Neuronal stem cell (in vitro differentiated cells): ENCODE measurements around the gene P2RX7.

Source experiments
- DNase-seq: peaks from one replicate; pipeline ENCODE4 v3.0.0-alpha.2; 2013; ENCODE audit warnings: low spot score
- H2AFZ ChIP-seq: one replicate; pipeline ENCODE4 v1.6.1; 2013; ENCODE audit warnings: mild to moderate bottlenecking, low read length, inconsistent platforms
- H2AK5ac ChIP-seq: 2 replicates; pipeline ENCODE4 v1.6.1; 2013; ENCODE audit warnings: low read depth, mild to moderate bottlenecking, inconsistent platforms, low read length, moderate library complexity, mixed read lengths
- H2BK120ac ChIP-seq: 2 replicates; pipeline ENCODE4 v1.6.1; 2013; ENCODE audit warnings: low read depth, mild to moderate bottlenecking, inconsistent platforms, low read length, moderate library complexity, mixed read lengths
- H2BK12ac ChIP-seq: one replicate; pipeline ENCODE4 v1.6.1; 2013; ENCODE audit warnings: low read length, inconsistent platforms
- H2BK15ac ChIP-seq: 2 replicates; pipeline ENCODE4 v1.6.1; 2013; ENCODE audit warnings: mild to moderate bottlenecking, low read length, inconsistent platforms, mixed read lengths
- H2BK5ac ChIP-seq: one replicate; pipeline ENCODE4 v1.6.1; 2013; ENCODE audit warnings: inconsistent platforms, mild to moderate bottlenecking, low read length, moderate library complexity
- H3K14ac ChIP-seq: one replicate; pipeline ENCODE4 v1.6.1; 2013; ENCODE audit warnings: low read length, inconsistent platforms
- H3K18ac ChIP-seq: 2 replicates; pipeline ENCODE4 v1.6.1; 2013; ENCODE audit warnings: low read length, inconsistent platforms
- H3K23ac ChIP-seq: 2 replicates; pipeline ENCODE4 v1.6.1; 2013; ENCODE audit warnings: low read depth, mild to moderate bottlenecking, mixed read lengths, low read length, inconsistent platforms; ENCODE audit not compliant: poor library complexity
- H3K27ac ChIP-seq: replicated peaks from 3 replicates; pipeline ENCODE4 v1.5.1; 2013; ENCODE audit warnings: low read length, inconsistent platforms
- H3K27me3 ChIP-seq, 3 experiments: 2 replicates each; pipeline ENCODE4 v1.6.1; 2013; ENCODE audit warnings: low read length in 3 of 3, mild to moderate bottlenecking in 2 of 3, inconsistent platforms in 1 of 3, low read depth in 1 of 3, mixed read lengths in 1 of 3, moderate library complexity in 1 of 3; ENCODE audit not compliant: control insufficient read depth in 3 of 3, insufficient read depth in 3 of 3
- H3K36me3 ChIP-seq, 2 donors: replicated peaks in 1 of 2; 2 replicates each; pipeline ENCODE4 v1.6.1; 2013; ENCODE audit warnings: low read length in 2 of 2; ENCODE audit not compliant: control insufficient read depth in 2 of 2, insufficient read depth in 2 of 2
- H3K4ac ChIP-seq: 2 replicates; pipeline ENCODE4 v1.6.1; 2013; ENCODE audit warnings: inconsistent platforms, mild to moderate bottlenecking, low read length, moderate library complexity
- H3K4me1 ChIP-seq, 2 donors: 1 replicate in 1 of 2; 2 replicates in 1 of 2; pipeline ENCODE4 v1.6.1; 2013; ENCODE audit warnings: low read length in 2 of 2, low read depth in 1 of 2; ENCODE audit not compliant: control insufficient read depth in 2 of 2, insufficient read depth in 1 of 2
- H3K4me2 ChIP-seq: one replicate; pipeline ENCODE4 v1.6.1; 2013; ENCODE audit warnings: mild to moderate bottlenecking, low read length, inconsistent platforms; ENCODE audit not compliant: insufficient read depth, poor library complexity, severe bottlenecking
- H3K4me3 ChIP-seq, 2 donors: 2 replicates each; pipeline ENCODE4 v1.5.1; 2013; ENCODE audit warnings: low read length in 2 of 2, mild to moderate bottlenecking in 2 of 2, inconsistent platforms in 1 of 2, moderate library complexity in 1 of 2
- H3K79me1 ChIP-seq: one replicate; pipeline ENCODE4 v1.6.1; 2013; ENCODE audit warnings: low read depth, mild to moderate bottlenecking, inconsistent platforms, low read length, moderate library complexity
- H3K9ac ChIP-seq: one replicate; pipeline ENCODE4 v1.6.1; 2013; ENCODE audit warnings: mild to moderate bottlenecking, low read depth, low read length, inconsistent platforms; ENCODE audit not compliant: poor library complexity
- H3K9me3 ChIP-seq, 2 donors: replicated peaks in 1 of 2; 2 replicates each; pipeline versions ENCODE3 to v1.6.1; 2013; ENCODE audit warnings: low read length in 2 of 2, mild to moderate bottlenecking in 2 of 2, inconsistent platforms in 1 of 2, low read depth in 1 of 2, mixed read lengths in 1 of 2, moderate library complexity in 1 of 2; ENCODE audit not compliant: control insufficient read depth in 2 of 2, insufficient read depth in 1 of 2
- H4K8ac ChIP-seq: one replicate; pipeline ENCODE4 v1.6.1; 2013; ENCODE audit warnings: low read depth, mild to moderate bottlenecking, inconsistent platforms, low read length, moderate library complexity
- H4K91ac ChIP-seq: one replicate; pipeline ENCODE4 v1.6.1; 2013; ENCODE audit warnings: low read length, low read depth, mild to moderate bottlenecking, inconsistent platforms; ENCODE audit not compliant: poor library complexity
- WGBS, 2 donors: extraction: QIAGEN DNeasy Blood & Tissue Kit; methylation state at CpG; one replicate each; pipeline ENCODE4 v1.1.7; 2013; ENCODE audit warnings: missing lambda C conversion rate in 2 of 2, mixed read lengths in 1 of 2; ENCODE audit not compliant: insufficient read length in 2 of 2, insufficient replicate concordance in 1 of 2; ENCODE audit errors: extremely low coverage in 2 of 2; 5-methylcytosine and 5-hydroxymethylcytosine counted together

Gene P2RX7

GRCh38 chr12:121218588-121219352 is 86.1 kb downstream of the P2RX7 start:
- Histone ChIP-seq H3K27ac (no peak overlapping the region), H2BK12ac (no peak overlapping the region), H3K14ac (no peak overlapping the region), H3K4me2 (no peak overlapping the region), H3K4ac (no peak overlapping the region), H3K4me3 (no peak overlapping the region), H3K18ac (no peak overlapping the region), H3K9ac (no peak overlapping the region), H3K27me3 (no peaks in the 10 kb centered on the region), H3K9me3 (no peaks in the 10 kb centered on the region), H4K91ac (no peak overlapping the region), H2BK5ac (no peak overlapping the region), H2BK15ac (no peak overlapping the region), H4K8ac (no peak overlapping the region), H3K36me3 (peaks cover 3 to 6% of the 10 kb centered on the region in 2 donors), H2AFZ (no peak overlapping the region), H2BK120ac (no peak overlapping the region), H3K4me1 (no peaks in the 10 kb centered on the region), H3K23ac (no peak overlapping the region), H2AK5ac (no peak overlapping the region), H3K79me1 (peaks cover 5% of the 10 kb centered on the region)
- no CpG with 5 or more reads among the region's 18 CpGs for WGBS, 2 donors
- no peak for DNase-seq

GRCh38 chr12:121219353-121219986 is 86.8 kb downstream of the P2RX7 start:
- H4K91ac ChIP-seq = no peak overlapping the region
- no peak overlapping the region for H3K23ac ChIP-seq
- H3K4me2 ChIP-seq = no peak overlapping the region
- peaks cover 5% of the 10 kb centered on the region for H3K79me1 ChIP-seq
- no peak overlapping the region for H2BK12ac ChIP-seq
- H3K18ac ChIP-seq = no peak overlapping the region
- H3K36me3 ChIP-seq = peaks cover 3 to 6% of the 10 kb centered on the region in 2 donors
- no peaks in the 10 kb centered on the region for H3K27me3 ChIP-seq
- no peak overlapping the region for H3K9ac ChIP-seq
- no peaks in the 10 kb centered on the region for H3K4me1 ChIP-seq
- H3K14ac ChIP-seq = no peak overlapping the region
- no peak overlapping the region for H2BK120ac ChIP-seq
- no peak overlapping the region for H2AK5ac ChIP-seq
- no peak overlapping the region for H3K27ac ChIP-seq
- no peak overlapping the region for H2AFZ ChIP-seq
- no peak overlapping the region for H4K8ac ChIP-seq
- H3K9me3 ChIP-seq = no peaks in the 10 kb centered on the region
- 100% methylated on average over 1 of the region's 3 CpGs for WGBS, 2 donors
- no peak overlapping the region for H3K4ac ChIP-seq
- no peak for DNase-seq
- H3K4me3 ChIP-seq = no peak overlapping the region
- H2BK5ac ChIP-seq = no peak overlapping the region
- no peak overlapping the region for H2BK15ac ChIP-seq

GRCh38 chr12:121222847-121223246 is 90.2 kb downstream of the P2RX7 start:
- no peak overlapping the region for H2AFZ ChIP-seq
- H2BK12ac ChIP-seq = no peak overlapping the region
- H3K23ac ChIP-seq = no peak overlapping the region
- no CpG with 5 or more reads among the region's 10 CpGs for WGBS, 2 donors
- no peak overlapping the region for H4K8ac ChIP-seq
- H3K27ac ChIP-seq = no peak overlapping the region
- H3K4me3 ChIP-seq = no peak overlapping the region
- peaks cover 5% of the 10 kb centered on the region for H3K79me1 ChIP-seq
- H2BK5ac ChIP-seq = no peak overlapping the region
- no peaks in the 10 kb centered on the region for H3K9me3 ChIP-seq
- H3K36me3 ChIP-seq = peaks cover 4 to 7% of the 10 kb centered on the region in 2 donors
- H2AK5ac ChIP-seq = no peak overlapping the region
- no peak overlapping the region for H3K18ac ChIP-seq
- H3K4me1 ChIP-seq = no peaks in the 10 kb centered on the region
- H3K9ac ChIP-seq = no peak overlapping the region
- no peak for DNase-seq
- no peak overlapping the region for H3K14ac ChIP-seq
- H2BK120ac ChIP-seq = no peak overlapping the region
- no peaks in the 10 kb centered on the region for H3K27me3 ChIP-seq
- H2BK15ac ChIP-seq = no peak overlapping the region
- H3K4ac ChIP-seq = no peak overlapping the region
- no peak overlapping the region for H3K4me2 ChIP-seq
- H4K91ac ChIP-seq = no peak overlapping the region
